GM12878 (cell line): Measurements from ENCODE around the gene ITCH.

Source experiments
- CEBPB ChIP-seq, 2 experiments: fragments of 150-350 bp in 1 of 2; IDR thresholded peaks; 2 replicates each; pipeline ENCODE4 v1.6.1; 2012 to 2014; ENCODE audit warnings: low read depth in 2 of 2, low read length in 2 of 2, borderline replicate concordance in 1 of 2, inconsistent platforms in 1 of 2
- CHD2 ChIP-seq: IDR thresholded peaks from 2 replicates; pipeline ENCODE4 v1.6.1; 2011; ENCODE audit warnings: low read depth, low read length, improper control_type of control experiment, borderline replicate concordance
- EZH2 ChIP-seq: IDR thresholded peaks from 2 replicates; pipeline ENCODE4 v1.6.1; 2012; ENCODE audit warnings: low read depth, mild to moderate bottlenecking, control low read depth, inconsistent platforms, low read length, borderline replicate concordance; ENCODE audit not compliant: control insufficient read depth
- NFIC ChIP-seq: IDR thresholded peaks from 2 replicates; pipeline ENCODE4 v1.6.1; 2012; ENCODE audit warnings: low read depth, mild to moderate bottlenecking, inconsistent platforms, low read length, moderate library complexity
- POLR2A ChIP-seq: IDR thresholded peaks from 2 replicates; pipeline ENCODE4 v1.6.1; 2011; ENCODE audit warnings: low read depth, mild to moderate bottlenecking, low read length
- SREBF2 ChIP-seq: IDR thresholded peaks from 2 replicates; pipeline ENCODE4 v1.6.1; 2012; ENCODE audit warnings: mild to moderate bottlenecking, low read length
- STAT3 ChIP-seq: IDR thresholded peaks from 2 replicates; pipeline ENCODE4 v1.6.1; 2011; ENCODE audit warnings: low read depth, low read length, improper control_type of control experiment
- TF ChIP-seq, protein P1 (sequence below), 3 experiments: IDR thresholded peaks in 2 of 3; conservative IDR thresholded peaks in 1 of 3; 2 replicates each; pipeline ENCODE4 v1.5.1; 2011; ENCODE audit warnings: low read depth in 3 of 3, low read length in 3 of 3, mild to moderate bottlenecking in 3 of 3, control low read depth in 2 of 3, moderate library complexity in 2 of 3, inconsistent platforms in 1 of 3, mixed read lengths in 1 of 3; ENCODE audit not compliant: control insufficient read depth in 2 of 3, insufficient read depth in 1 of 3; ENCODE audit errors: extremely low read depth in 1 of 3
- TF ChIP-seq, protein P2 (sequence below): IDR thresholded peaks from 2 replicates; pipeline ENCODE4 v1.6.1; 2012; ENCODE audit warnings: low read depth, low read length, improper control_type of control experiment

DNA sequence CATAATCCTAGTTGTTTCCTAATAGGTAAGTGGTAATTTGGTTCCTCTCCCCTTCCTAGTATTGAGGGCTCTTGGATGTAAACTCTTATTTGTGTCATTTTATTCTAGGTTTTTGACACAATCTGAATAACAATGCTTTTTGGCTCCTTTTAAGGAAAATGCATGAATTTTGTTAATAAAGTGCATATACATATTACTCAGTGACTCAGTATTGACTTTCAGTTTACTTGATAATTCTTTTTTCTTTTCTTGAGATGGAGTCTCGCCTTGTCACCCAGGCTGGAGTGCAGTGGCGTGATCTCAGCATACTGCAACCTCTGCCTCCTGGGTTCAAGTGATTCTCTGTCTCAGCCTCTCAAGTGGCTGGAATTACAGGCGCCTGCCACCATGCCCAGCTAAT, 19.1 kb downstream of the ITCH start:
- TF ChIP-seq STAT3 (no peak), EZH2 (no peak), CHD2 (no peak), SREBF2 (no peak), POLR2A (no peak), CEBPB (IDR thresholded peaks at IDR 0.05; ENCODE audit: borderline replicate concordance in 1 of 2, low read depth in 2 of 2, low read length in 2 of 2) (no peak), NFIC (no peak)
- TF ChIP-seq, protein P1, sequence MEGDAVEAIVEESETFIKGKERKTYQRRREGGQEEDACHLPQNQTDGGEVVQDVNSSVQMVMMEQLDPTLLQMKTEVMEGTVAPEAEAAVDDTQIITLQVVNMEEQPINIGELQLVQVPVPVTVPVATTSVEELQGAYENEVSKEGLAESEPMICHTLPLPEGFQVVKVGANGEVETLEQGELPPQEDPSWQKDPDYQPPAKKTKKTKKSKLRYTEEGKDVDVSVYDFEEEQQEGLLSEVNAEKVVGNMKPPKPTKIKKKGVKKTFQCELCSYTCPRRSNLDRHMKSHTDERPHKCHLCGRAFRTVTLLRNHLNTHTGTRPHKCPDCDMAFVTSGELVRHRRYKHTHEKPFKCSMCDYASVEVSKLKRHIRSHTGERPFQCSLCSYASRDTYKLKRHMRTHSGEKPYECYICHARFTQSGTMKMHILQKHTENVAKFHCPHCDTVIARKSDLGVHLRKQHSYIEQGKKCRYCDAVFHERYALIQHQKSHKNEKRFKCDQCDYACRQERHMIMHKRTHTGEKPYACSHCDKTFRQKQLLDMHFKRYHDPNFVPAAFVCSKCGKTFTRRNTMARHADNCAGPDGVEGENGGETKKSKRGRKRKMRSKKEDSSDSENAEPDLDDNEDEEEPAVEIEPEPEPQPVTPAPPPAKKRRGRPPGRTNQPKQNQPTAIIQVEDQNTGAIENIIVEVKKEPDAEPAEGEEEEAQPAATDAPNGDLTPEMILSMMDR (IDR thresholded peaks at IDR 0.05 in 2 of 3, conservative IDR thresholded peaks at IDR 0.05 in 1 of 3; ENCODE audit: control insufficient read depth in 2 of 3, extremely low read depth in 1 of 3, insufficient read depth in 1 of 3, low read depth in 3 of 3, low read length in 3 of 3), result no peak
- TF ChIP-seq, protein P2, sequence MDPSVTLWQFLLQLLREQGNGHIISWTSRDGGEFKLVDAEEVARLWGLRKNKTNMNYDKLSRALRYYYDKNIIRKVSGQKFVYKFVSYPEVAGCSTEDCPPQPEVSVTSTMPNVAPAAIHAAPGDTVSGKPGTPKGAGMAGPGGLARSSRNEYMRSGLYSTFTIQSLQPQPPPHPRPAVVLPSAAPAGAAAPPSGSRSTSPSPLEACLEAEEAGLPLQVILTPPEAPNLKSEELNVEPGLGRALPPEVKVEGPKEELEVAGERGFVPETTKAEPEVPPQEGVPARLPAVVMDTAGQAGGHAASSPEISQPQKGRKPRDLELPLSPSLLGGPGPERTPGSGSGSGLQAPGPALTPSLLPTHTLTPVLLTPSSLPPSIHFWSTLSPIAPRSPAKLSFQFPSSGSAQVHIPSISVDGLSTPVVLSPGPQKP, result no peak
